H4 (cell line): ENCODE measurements around the gene CACNA2D4. TPM values are rescaled to one million over a fixed set of nuclear protein-coding genes. Genes with fewer than 3 reads are reported as not detected.

Experiments used
- total RNA-seq: library from RNA; depleted of rRNA; stranded (reverse); fragments of >200 nt; shearing (Covaris generic); gene quantifications from 2 replicates; pipeline ENCODE4 v1.2.3, GENCODE V29; 2014; rRNA removed

CACNA2D4 gene
- total RNA-seq, 1 experiment from 2014 or later: not detected

Other genes with a start within 250 kb of the CACNA2D4 start
- gene ADIPOR2, start 227.6 kb downstream of the CACNA2D4 start, total RNA-seq: 40.5 and 42.1 TPM in 2 replicates
- not detected in 2 replicates for gene LRTM2, start 98.1 kb downstream of the CACNA2D4 start, total RNA-seq
- gene DCP1B, start 85.8 kb upstream of the CACNA2D4 start, total RNA-seq: 25.7 and 32.4 TPM in 2 replicates
- 1.5 TPM in 2 replicates for gene CACNA1C, start 134.3 kb upstream of the CACNA2D4 start, total RNA-seq